ENCODE measurements around the gene TTC34. TPM values are rescaled to one million over a fixed set of nuclear protein-coding genes. Genes with fewer than 3 reads are reported as not detected.

The TTC34 gene
- total and polyA plus RNA-seq, 3 donors from 2014 or later, result 3.0 to 5.2 (median 4.1) TPM

GRCh38 chr1:2845869-2846268 lies 44.4 kb upstream of the TTC34 start:
- intact Hi-C loops (cut with DNase I; ENCODE audit: low total_unique reads), result no loop called here
- H3K36me3 ChIP-seq (ENCODE audit: low read depth, missing control alignments), result no peaks in the 10 kb centered on the region
- DNase-seq, result no peak
- 88 to 91% methylated on average over 9 of the region's 9 CpGs for WGBS, 2 donors
- no peaks in the 10 kb centered on the region for H3K4me1 ChIP-seq
- TF ChIP-seq CTCF (IDR thresholded peaks at IDR 0.05) (no peak), POLR2A (IDR thresholded peaks at IDR 0.05) (no peak)
- H3K9me3 ChIP-seq, result no peaks in the 10 kb centered on the region
- no peak overlapping the region for H3K27ac ChIP-seq
- H3K27me3 ChIP-seq, result no peaks in the 10 kb centered on the region
- no peak overlapping the region for H3K4me3 ChIP-seq

GRCh38 chr1:2840036-2840809 lies 38.7 kb upstream of the TTC34 start:
- H3K9me3 ChIP-seq, result no peaks in the 10 kb centered on the region
- H3K4me3 ChIP-seq, result no peak overlapping the region
- intact Hi-C loops (cut with DNase I; ENCODE audit: low total_unique reads), result no loop called here
- H3K27ac ChIP-seq, result no peak overlapping the region
- TF ChIP-seq CTCF (IDR thresholded peaks at IDR 0.05) (no peak), POLR2A (IDR thresholded peaks at IDR 0.05) (no peak)
- H3K4me1 ChIP-seq, result no peaks in the 10 kb centered on the region
- no peak for DNase-seq
- whole genome bisulfite sequencing, 2 donors, result 45 to 49% methylated on average over 13 to 16 of the region's 16 CpGs
- H3K36me3 ChIP-seq (ENCODE audit: low read depth, missing control alignments), result no peaks in the 10 kb centered on the region
- no peaks in the 10 kb centered on the region for H3K27me3 ChIP-seq

- no peak overlapping the region for H3K27ac ChIP-seq
- H3K4me1 ChIP-seq, result no peaks in the 10 kb centered on the region
- no peaks in the 10 kb centered on the region for H3K36me3 ChIP-seq (ENCODE audit: low read depth, missing control alignments)
- H3K9me3 ChIP-seq, result no peaks in the 10 kb centered on the region
- TF ChIP-seq CTCF (IDR thresholded peaks at IDR 0.05), result no peak
- no peak for TF ChIP-seq POLR2A (IDR thresholded peaks at IDR 0.05)
- DNase-seq, result no peak
- intact Hi-C loops (cut with DNase I; ENCODE audit: low total_unique reads), result no loop called here
- H3K27me3 ChIP-seq, result no peaks in the 10 kb centered on the region
- WGBS, 2 donors, result 87 to 96% methylated on average over 12 of the region's 12 CpGs
- H3K4me3 ChIP-seq, result no peak overlapping the region
Observed at GRCh38 chr1:2837823-2838222, 36.3 kb upstream of the TTC34 start.

- H3K27me3 ChIP-seq, result no peaks in the 10 kb centered on the region
- H3K36me3 ChIP-seq (ENCODE audit: low read depth, missing control alignments), result no peaks in the 10 kb centered on the region
- no peak overlapping the region for H3K27ac ChIP-seq
- H3K4me3 ChIP-seq, result no peak overlapping the region
- no peak for TF ChIP-seq POLR2A (IDR thresholded peaks at IDR 0.05)
- 78 to 82% methylated on average over 11 of the region's 11 CpGs for WGBS, 2 donors
- no peak for DNase-seq
- no peaks in the 10 kb centered on the region for H3K9me3 ChIP-seq
- H3K4me1 ChIP-seq, result no peaks in the 10 kb centered on the region
- intact Hi-C loops (cut with DNase I; ENCODE audit: low total_unique reads), result no loop called here
Observed at GRCh38 chr1:2837316-2837715, 35.8 kb upstream of the TTC34 start.

GRCh38 chr1:2836333-2836970 lies 35.0 kb upstream of the TTC34 start:
- TF ChIP-seq CTCF (IDR thresholded peaks at IDR 0.05) (no peak), POLR2A (IDR thresholded peaks at IDR 0.05) (no peak)
- no peaks in the 10 kb centered on the region for H3K4me1 ChIP-seq
- 88 to 89% methylated on average over 20 of the region's 20 CpGs for whole genome bisulfite sequencing, 2 donors
- no peaks in the 10 kb centered on the region for H3K9me3 ChIP-seq
- H3K27me3 ChIP-seq, result no peaks in the 10 kb centered on the region
- no peak overlapping the region for H3K27ac ChIP-seq
- DNase-seq, result no peak
- intact Hi-C loops (cut with DNase I; ENCODE audit: low total_unique reads), result no loop called here
- no peaks in the 10 kb centered on the region for H3K36me3 ChIP-seq (ENCODE audit: low read depth, missing control alignments)
- no peak overlapping the region for H3K4me3 ChIP-seq
